ENCODE data around the gene ABCC3. TPM values are rescaled to one million over a fixed set of nuclear protein-coding genes. Genes with fewer than 3 reads are reported as not detected.

The ABCC3 gene
- total and polyA plus RNA-seq, 2 donors (not counting 3 experiments of a cell fraction or from before 2014, with no cell fraction given): 1.1 to 2.6 TPM

- ChIA-PET POLR2A (no interaction called here), CTCF (interaction anchor here (1.3 kb wide), 1 partner anchor 10 kb away, joined by 4 read pairs; no protein-coding TSS in a partner anchor)
- no peaks in the 10 kb centered on the region for H3K36me3 ChIP-seq (ENCODE audit: control insufficient read depth in 2 of 2, extremely low read depth in 1 of 2, insufficient read depth in 2 of 2, low read length in 2 of 2)
- no peaks in the 10 kb centered on the region for H3K9me1 ChIP-seq (replicated peaks; ENCODE audit: control insufficient read depth, extremely low read depth, insufficient read depth, low read length)
- peaks cover 0 to 6% of the 10 kb centered on the region in 2 experiments for H3K27me3 ChIP-seq (ENCODE audit: control insufficient read depth in 2 of 2, insufficient read depth in 2 of 2, low read length in 2 of 2)
- no peak overlapping the region for H3K9ac ChIP-seq (replicated peaks; ENCODE audit: extremely low read depth, insufficient read depth, low read length)
- no peaks in the 10 kb centered on the region for H4K20me1 ChIP-seq (replicated peaks; ENCODE audit: control insufficient read depth, extremely low read depth, insufficient read depth, low read length)
- no peaks in the 10 kb centered on the region for H3K4me1 ChIP-seq (ENCODE audit: control insufficient read depth, extremely low read depth, insufficient read depth, low read length)
- H3K4me3 ChIP-seq (replicated peaks in 1 of 3; ENCODE audit: insufficient read depth in 1 of 3, low read depth in 1 of 3, low read length in 3 of 3): no peak overlapping the region
- no peak overlapping the region for H3K27ac ChIP-seq (ENCODE audit: insufficient read depth, low read depth, low read length)
- intact Hi-C loops (cut with micrococcal nuclease) (no loop called here), dilution Hi-C loops (cut with MboI; ENCODE audit: extremely low pct_ligation_motif_present, low sequenced_read_pairs) (no loop called here)
- H3K4me2 ChIP-seq (ENCODE audit: insufficient read depth, low read length): no peak overlapping the region
- no peak for FAIRE-seq
- no peak overlapping the region for H2AFZ ChIP-seq (ENCODE audit: low read depth, low read length)
- H3K9me3 ChIP-seq (replicated peaks; ENCODE audit: control insufficient read depth, insufficient read depth, low read length): no peaks in the 10 kb centered on the region
- TF ChIP-seq EZH2 (IDR thresholded peaks at IDR 0.05; ENCODE audit: borderline replicate concordance, low read depth, low read length, severe bottlenecking) (no peak), FOS (IDR thresholded peaks at IDR 0.05; ENCODE audit: borderline replicate concordance, insufficient read depth, low read length) (no peak), GATA2 (IDR thresholded peaks at IDR 0.05; ENCODE audit: insufficient read depth, insufficient read length, low read depth, low read length) (no peak)
- TF ChIP-seq, protein P1, sequence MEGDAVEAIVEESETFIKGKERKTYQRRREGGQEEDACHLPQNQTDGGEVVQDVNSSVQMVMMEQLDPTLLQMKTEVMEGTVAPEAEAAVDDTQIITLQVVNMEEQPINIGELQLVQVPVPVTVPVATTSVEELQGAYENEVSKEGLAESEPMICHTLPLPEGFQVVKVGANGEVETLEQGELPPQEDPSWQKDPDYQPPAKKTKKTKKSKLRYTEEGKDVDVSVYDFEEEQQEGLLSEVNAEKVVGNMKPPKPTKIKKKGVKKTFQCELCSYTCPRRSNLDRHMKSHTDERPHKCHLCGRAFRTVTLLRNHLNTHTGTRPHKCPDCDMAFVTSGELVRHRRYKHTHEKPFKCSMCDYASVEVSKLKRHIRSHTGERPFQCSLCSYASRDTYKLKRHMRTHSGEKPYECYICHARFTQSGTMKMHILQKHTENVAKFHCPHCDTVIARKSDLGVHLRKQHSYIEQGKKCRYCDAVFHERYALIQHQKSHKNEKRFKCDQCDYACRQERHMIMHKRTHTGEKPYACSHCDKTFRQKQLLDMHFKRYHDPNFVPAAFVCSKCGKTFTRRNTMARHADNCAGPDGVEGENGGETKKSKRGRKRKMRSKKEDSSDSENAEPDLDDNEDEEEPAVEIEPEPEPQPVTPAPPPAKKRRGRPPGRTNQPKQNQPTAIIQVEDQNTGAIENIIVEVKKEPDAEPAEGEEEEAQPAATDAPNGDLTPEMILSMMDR (IDR thresholded peaks at IDR 0.05; ENCODE audit: extremely low read depth in 1 of 2, insufficient read depth in 1 of 2, low read depth in 1 of 2, low read length in 2 of 2): no peak
- no TSS peak for BruUV-seq (replicated peaks)
- DNase-seq (ENCODE audit: low read depth, low spot score): no peak
- no peaks in the 10 kb centered on the region for H3K79me2 ChIP-seq (ENCODE audit: control insufficient read depth, insufficient read depth, low read length)
Observed at GRCh38 chr17:50585346-50585745, 49.3 kb upstream of the ABCC3 start.

GRCh38 chr17:50585891-50586290 lies 48.8 kb upstream of the ABCC3 start:
- CTCF ChIA-PET: interaction anchor here (1.2 to 1.3 kb wide), 2 partner anchors 9 to 70 kb away, joined by 3 to 4 read pairs; no protein-coding TSS in a partner anchor
- no peak overlapping the region for H3K27ac ChIP-seq (ENCODE audit: insufficient read depth, low read depth, low read length)
- H2AFZ ChIP-seq (ENCODE audit: low read depth, low read length): no peak overlapping the region
- TF ChIP-seq JUN (IDR thresholded peaks at IDR 0.05; ENCODE audit: borderline replicate concordance, insufficient read depth, insufficient read length, low read depth) (no peak), POLR2AphosphoS5 (IDR thresholded peaks at IDR 0.05; ENCODE audit: insufficient read depth, low read depth, low read length) (no peak), POLR2A (IDR thresholded peaks at IDR 0.05; ENCODE audit: low read depth, low read length) (no peak), FOS (IDR thresholded peaks at IDR 0.05; ENCODE audit: borderline replicate concordance, insufficient read depth, low read length) (no peak), EZH2 (IDR thresholded peaks at IDR 0.05; ENCODE audit: borderline replicate concordance, low read depth, low read length, severe bottlenecking) (no peak), GATA2 (IDR thresholded peaks at IDR 0.05; ENCODE audit: insufficient read depth, insufficient read length, low read depth, low read length) (no peak), MAX (IDR thresholded peaks at IDR 0.05; ENCODE audit: insufficient read depth, insufficient read length) (no peak), MYC (IDR thresholded peaks at IDR 0.05; ENCODE audit: low read depth, low read length) (no peak)
- TF ChIP-seq, protein P1 (IDR thresholded peaks at IDR 0.05; ENCODE audit: extremely low read depth in 1 of 2, insufficient read depth in 1 of 2, low read depth in 1 of 2, low read length in 2 of 2): no peak
- no peaks in the 10 kb centered on the region for H3K4me1 ChIP-seq (ENCODE audit: control insufficient read depth, extremely low read depth, insufficient read depth, low read length)
- POLR2A ChIA-PET: no interaction called here
- H3K9me3 ChIP-seq (replicated peaks; ENCODE audit: control insufficient read depth, insufficient read depth, low read length): no peaks in the 10 kb centered on the region
- H3K27me3 ChIP-seq (ENCODE audit: control insufficient read depth in 2 of 2, insufficient read depth in 2 of 2, low read length in 2 of 2): peaks cover 0 to 6% of the 10 kb centered on the region in 2 experiments
- no peaks in the 10 kb centered on the region for H4K20me1 ChIP-seq (replicated peaks; ENCODE audit: control insufficient read depth, extremely low read depth, insufficient read depth, low read length)
- no peaks in the 10 kb centered on the region for H3K9me1 ChIP-seq (replicated peaks; ENCODE audit: control insufficient read depth, extremely low read depth, insufficient read depth, low read length)
- H3K36me3 ChIP-seq (ENCODE audit: control insufficient read depth in 2 of 2, extremely low read depth in 1 of 2, insufficient read depth in 2 of 2, low read length in 2 of 2): no peaks in the 10 kb centered on the region
- no peak for DNase-seq (ENCODE audit: low read depth, low spot score)
- intact Hi-C loops (cut with micrococcal nuclease) (no loop called here), dilution Hi-C loops (cut with MboI; ENCODE audit: extremely low pct_ligation_motif_present, low sequenced_read_pairs) (no loop called here)
- no peak for FAIRE-seq
- H3K9ac ChIP-seq (replicated peaks; ENCODE audit: extremely low read depth, insufficient read depth, low read length): no peak overlapping the region
- H3K4me2 ChIP-seq (ENCODE audit: insufficient read depth, low read length): no peak overlapping the region
- no peaks in the 10 kb centered on the region for H3K79me2 ChIP-seq (ENCODE audit: control insufficient read depth, insufficient read depth, low read length)
- no peak overlapping the region for H3K4me3 ChIP-seq (replicated peaks in 1 of 3; ENCODE audit: insufficient read depth in 1 of 3, low read depth in 1 of 3, low read length in 3 of 3)
- BruUV-seq (replicated peaks): no TSS peak

All from endothelial cell of umbilical vein (primary cell).